ENCODE data around the gene GRPEL2. TPM values are rescaled to one million over a fixed set of nuclear protein-coding genes. Genes with fewer than 3 reads are reported as not detected.

Gene GRPEL2
- total and polyA plus RNA-seq, 7 donors, result 2.5 to 16.3 (median 8.8) TPM

DNA sequence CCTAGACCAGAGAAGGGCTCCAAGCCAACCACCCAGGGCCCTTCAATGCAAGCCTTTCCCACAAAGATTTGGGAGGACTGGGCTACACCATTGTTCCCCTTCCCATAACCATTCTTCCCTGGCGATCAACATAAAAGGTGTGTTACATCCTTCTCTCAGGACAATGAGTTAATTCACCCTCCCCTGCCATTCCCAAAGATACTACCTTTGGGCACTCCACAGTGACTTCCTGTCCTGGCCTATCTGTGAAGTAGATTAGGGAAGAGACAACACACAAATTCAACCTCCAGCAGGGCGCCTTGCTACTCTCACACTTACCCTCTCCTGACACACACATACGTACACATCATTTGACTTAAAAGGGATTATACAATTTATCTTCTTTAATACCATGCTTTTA lies 57.0 kb downstream of the GRPEL2 start:
- DNase-seq, result peak; percentile 46
- TF ChIP-seq POLR2AphosphoS5 (IDR thresholded peaks at IDR 0.05) (no peak), CTCF (IDR thresholded peaks at IDR 0.05) (no peak), EP300 (IDR thresholded peaks at IDR 0.05) (no peak)
- H3K27ac ChIP-seq, result peak overlapping the region; percentile 14 to 98 (median 50)
- intact Hi-C loops (cut with DNase I), result no loop called here
- H3K4me3 ChIP-seq, result no peak overlapping the region
- H3K36me3 ChIP-seq, result peaks cover 0 to 5% (median 3%) of the 10 kb centered on the region in 4 donors
- WGBS, 2 donors, result 86 to 96% methylated on average over 3 of the region's 3 CpGs
- H3K9me3 ChIP-seq, result no peaks in the 10 kb centered on the region
- H3K4me1 ChIP-seq, result peaks cover 0 to 53% (median 48%) of the 10 kb centered on the region in 4 donors
- H3K27me3 ChIP-seq, result no peaks in the 10 kb centered on the region

Other genes starting within 250 kb of the GRPEL2 start
- gene ABLIM3, start 204.0 kb upstream of the GRPEL2 start, total RNA-seq, result 10 to 100 TPM in 3 of 4 donors, 1 to 10 TPM in 1; 6.8 to 19.9 (median 13.8) TPM
- gene ABLIM3, start 204.0 kb upstream of the GRPEL2 start, polyA plus RNA-seq, result 10 to 100 TPM in 1 of 3 donors, 1 to 10 TPM in 2; 5.8 to 11.4 (median 6.5) TPM
- 1 to 10 TPM; 5.6 to 8.6 (median 7.1) TPM for gene AFAP1L1, start 73.6 kb upstream of the GRPEL2 start, total RNA-seq
- gene AFAP1L1, start 73.6 kb upstream of the GRPEL2 start, polyA plus RNA-seq, result 1 to 10 TPM in 2 of 3 donors, under 1 TPM in 1; 0.23 to 4.2 (median 3.0) TPM
- 1 to 10 TPM; 2.5 to 3.9 (median 3.5) TPM for gene PCYOX1L, start 12.5 kb downstream of the GRPEL2 start, total RNA-seq
- gene PCYOX1L, start 12.5 kb downstream of the GRPEL2 start, polyA plus RNA-seq, result 1 to 10 TPM in 2 of 3 donors, under 1 TPM in 1; 0.69 to 7.4 (median 1.2) TPM
- 1 to 10 TPM; 3.0 to 9.6 (median 5.6) TPM for gene IL17B, start 33.8 kb downstream of the GRPEL2 start, total RNA-seq
- under 1 TPM in 1 of 3 donors, not detected in 2; 0.82 TPM for gene IL17B, start 33.8 kb downstream of the GRPEL2 start, polyA plus RNA-seq
- 100 to 1,000 TPM; 214 to 298 (median 231) TPM for gene CSNK1A1, start 205.9 kb downstream of the GRPEL2 start, total RNA-seq
- gene CSNK1A1, start 205.9 kb downstream of the GRPEL2 start, polyA plus RNA-seq, result 100 to 1,000 TPM in 2 of 3 donors, 10 to 100 TPM in 1; 85.3 to 112 (median 107) TPM
- 10 to 100 TPM; 23.5 to 51.0 (median 39.8) TPM for gene ARHGEF37, start 236.0 kb downstream of the GRPEL2 start, total RNA-seq
- gene ARHGEF37, start 236.0 kb downstream of the GRPEL2 start, polyA plus RNA-seq, result 1 to 10 TPM; 4.8 to 7.2 (median 7.0) TPM

All from sigmoid colon (tissue), 7 donors.